Transverse colon (tissue), 4 donors: ENCODE results near the gene HNRNPF. TPM values are rescaled to one million over a fixed set of nuclear protein-coding genes. Genes with fewer than 3 reads are reported as not detected.

Source experiments
- DNase-seq: peaks from one replicate; pipeline ENCODE4 v3.0.0-alpha.2; 2019
- H3K27ac ChIP-seq, 4 donors: fragments of 200-600 bp; sonication (generic); 2 replicates each; pipeline ENCODE4 v1.5.1; 2016 to 2018; ENCODE audit warnings: inconsistent platforms in 4 of 4
- H3K27me3 ChIP-seq: fragments of 200-600 bp; sonication (generic); 2 replicates; pipeline ENCODE4 v1.5.1; 2017; ENCODE audit warnings: inconsistent platforms
- H3K36me3 ChIP-seq, 4 donors: fragments of 200-600 bp; sonication (generic); 2 replicates each; pipeline ENCODE4 v1.5.1; 2017 to 2019; ENCODE audit warnings: inconsistent platforms in 4 of 4
- H3K4me1 ChIP-seq, 4 donors: fragments of 200-600 bp; sonication (generic); 2 replicates each; pipeline ENCODE4 v1.5.1; 2017 to 2020; ENCODE audit warnings: inconsistent platforms in 4 of 4
- H3K4me3 ChIP-seq, 4 donors: fragments of 200-600 bp; sonication (generic); 1 replicate in 1 of 4; 2 replicates in 3 of 4; pipeline versions ENCODE4 v1.5.1 to v1.6.1; 2017 to 2019; ENCODE audit warnings: inconsistent platforms in 4 of 4
- H3K9me3 ChIP-seq, 2 donors: fragments of 200-600 bp; sonication (generic); 2 replicates each; pipeline ENCODE4 v1.5.1; 2017 to 2019; ENCODE audit warnings: inconsistent platforms in 2 of 2
- EP300 ChIP-seq: sonication (generic); formaldehyde crosslinking; IDR thresholded peaks from one replicate; pipeline ENCODE4 v1.6.1; 2017; ENCODE audit warnings: antibody characterized with exemption, low read depth
- POLR2A ChIP-seq: fragments of 450-650 bp; IDR thresholded peaks from one replicate; pipeline ENCODE4 v1.6.1; 2016; ENCODE audit warnings: antibody characterized with exemption, mild to moderate bottlenecking, moderate library complexity
- POLR2AphosphoS5 ChIP-seq, 3 donors: sonication (generic); formaldehyde crosslinking; IDR thresholded peaks; one replicate each; pipeline ENCODE4 v1.6.1; 2016; ENCODE audit warnings: antibody characterized with exemption in 3 of 3
- WGBS, 2 donors: methylation state at CpG; one replicate each; pipeline ENCODE4 v1.1.5; 2018; ENCODE audit warnings: low coverage in 1 of 2; 5-methylcytosine and 5-hydroxymethylcytosine counted together
- in situ Hi-C, 4 donors: fragments of 200-750 bp; cut with MboI; loops; one replicate each; pipeline versions ENCODE4 v1.15.0 to v1.15.1; 2017; ENCODE audit warnings: low sequenced_read_pairs in 3 of 4, low pct_ligation_motif_present in 1 of 4, low pct_unique_long_range_greater_than_20kb in 1 of 4
- intact Hi-C: fragments of 100-400 bp; cut with DNase I; formaldehyde crosslinking; loops from one replicate; pipeline ENCODE4 v1.15.1; 2023; ENCODE audit warnings: low total_unique reads
- total RNA-seq, 4 donors: library from RNA; depleted of rRNA; stranded (reverse); fragments of >200 nt; gene quantifications; one replicate each; pipeline ENCODE4 v1.1.0, GENCODE V29; 2016
- TF ChIP-seq, protein P1 (sequence below), 5 experiments: fragments of 200-600 bp in 3 of 5; fragments of 450-650 bp in 2 of 5; sonication (generic) in 3 of 5; IDR thresholded peaks; 1 replicate in 2 of 5; 2 replicates in 3 of 5; pipeline ENCODE4 v1.5.1; 2016 to 2017; ENCODE audit warnings: antibody characterized with exemption in 5 of 5, inconsistent platforms in 3 of 5, mild to moderate bottlenecking in 2 of 5, moderate library complexity in 1 of 5

Gene HNRNPF
- total RNA-seq, 4 donors from 2014 or later, result 127 to 171 (median 155) TPM

DNA sequence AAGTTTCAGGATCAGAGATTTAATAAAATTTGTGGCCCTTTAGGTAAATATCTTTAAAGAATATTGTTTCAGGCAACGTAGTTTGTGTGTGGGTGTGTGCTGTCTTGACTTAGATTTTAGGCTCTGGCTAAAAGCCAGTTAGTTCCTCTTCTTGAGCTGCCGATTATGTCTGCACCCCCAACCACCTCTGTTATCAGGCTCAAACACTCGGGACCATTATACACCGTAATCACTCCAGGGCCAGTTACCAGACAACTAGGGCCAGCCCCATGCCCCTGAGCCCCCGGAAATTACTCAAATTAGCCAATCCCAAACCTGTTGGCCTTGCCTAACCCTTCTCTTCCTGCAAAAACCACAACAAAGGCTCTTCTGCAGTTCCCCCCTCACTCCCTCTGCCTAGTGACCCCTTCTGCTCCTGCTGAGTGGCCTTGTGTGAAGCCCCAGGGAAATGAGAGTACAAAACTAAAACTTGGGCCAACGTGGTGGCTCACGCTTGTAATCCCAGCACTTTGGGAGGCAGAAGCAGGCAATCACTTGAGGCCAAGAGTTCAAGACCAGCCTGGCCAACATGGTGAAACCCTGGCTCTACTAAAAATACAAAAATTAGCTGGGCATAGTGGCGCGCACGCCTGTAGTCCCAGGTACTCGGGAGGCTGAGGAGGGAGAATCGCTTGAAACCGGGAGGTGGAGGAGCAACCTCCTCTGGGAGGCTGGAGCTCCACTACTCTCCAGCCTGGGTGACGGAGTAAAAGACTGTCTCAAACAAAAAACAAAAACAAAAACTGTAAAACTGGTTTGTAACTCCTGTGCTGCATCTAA, 9.2 kb upstream of the HNRNPF start:
- H3K9me3 ChIP-seq, result no peaks in the 10 kb centered on the region
- H3K4me3 ChIP-seq, result no peak overlapping the region
- intact Hi-C loops, result no loop called here
- in situ Hi-C loops, result no loop called here
- H3K27ac ChIP-seq, result peak overlapping the region in 3 of 4 donors; percentile 24 to 30 (median 25)
- H3K36me3 ChIP-seq, result no peaks in the 10 kb centered on the region
- TF ChIP-seq, protein P1, sequence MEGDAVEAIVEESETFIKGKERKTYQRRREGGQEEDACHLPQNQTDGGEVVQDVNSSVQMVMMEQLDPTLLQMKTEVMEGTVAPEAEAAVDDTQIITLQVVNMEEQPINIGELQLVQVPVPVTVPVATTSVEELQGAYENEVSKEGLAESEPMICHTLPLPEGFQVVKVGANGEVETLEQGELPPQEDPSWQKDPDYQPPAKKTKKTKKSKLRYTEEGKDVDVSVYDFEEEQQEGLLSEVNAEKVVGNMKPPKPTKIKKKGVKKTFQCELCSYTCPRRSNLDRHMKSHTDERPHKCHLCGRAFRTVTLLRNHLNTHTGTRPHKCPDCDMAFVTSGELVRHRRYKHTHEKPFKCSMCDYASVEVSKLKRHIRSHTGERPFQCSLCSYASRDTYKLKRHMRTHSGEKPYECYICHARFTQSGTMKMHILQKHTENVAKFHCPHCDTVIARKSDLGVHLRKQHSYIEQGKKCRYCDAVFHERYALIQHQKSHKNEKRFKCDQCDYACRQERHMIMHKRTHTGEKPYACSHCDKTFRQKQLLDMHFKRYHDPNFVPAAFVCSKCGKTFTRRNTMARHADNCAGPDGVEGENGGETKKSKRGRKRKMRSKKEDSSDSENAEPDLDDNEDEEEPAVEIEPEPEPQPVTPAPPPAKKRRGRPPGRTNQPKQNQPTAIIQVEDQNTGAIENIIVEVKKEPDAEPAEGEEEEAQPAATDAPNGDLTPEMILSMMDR (IDR thresholded peaks at IDR 0.05), result no peak
- no peak for TF ChIP-seq POLR2AphosphoS5 (IDR thresholded peaks at IDR 0.05)
- no peak for TF ChIP-seq EP300
- TF ChIP-seq POLR2A, result no peak
- H3K27me3 ChIP-seq, result no peaks in the 10 kb centered on the region
- WGBS, 2 donors, result 46 to 76% methylated on average over 6 to 14 of the region's 14 CpGs
- no peak for DNase-seq
- H3K4me1 ChIP-seq, result peaks cover 8 to 20% (median 15%) of the 10 kb centered on the region in 4 donors

DNA sequence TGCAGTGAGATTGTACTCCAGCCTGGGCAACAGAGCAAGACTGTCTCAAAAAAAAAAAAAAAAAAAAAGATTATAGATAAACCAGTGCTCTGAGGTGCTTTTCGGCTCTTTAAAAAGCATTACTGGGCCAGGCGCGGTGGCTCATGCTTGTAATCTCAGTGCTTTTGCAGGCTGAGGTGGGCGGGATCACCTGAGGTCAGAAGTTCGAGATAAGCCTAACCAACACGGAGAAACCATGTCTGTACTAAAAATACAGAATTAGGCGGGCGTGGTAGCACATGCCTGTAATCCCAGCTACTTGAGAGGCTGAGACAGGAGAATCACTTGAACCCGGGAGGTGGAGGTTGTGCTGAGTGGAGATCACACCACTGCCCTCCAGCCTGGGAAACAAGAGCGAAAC, 6.6 kb upstream of the HNRNPF start:
- Histone ChIP-seq H3K27me3 (no peaks in the 10 kb centered on the region), H3K9me3 (no peaks in the 10 kb centered on the region), H3K4me1 (peaks cover 0 to 10% (median 7%) of the 10 kb centered on the region in 4 donors), H3K36me3 (no peaks in the 10 kb centered on the region), H3K27ac (no peak overlapping the region), H3K4me3 (no peak overlapping the region)
- 80 to 87% methylated on average over 10 of the region's 10 CpGs for WGBS, 2 donors
- intact Hi-C loops, result no loop called here
- in situ Hi-C loops, result no loop called here
- TF ChIP-seq, protein P1 (IDR thresholded peaks at IDR 0.05), result no peak
- TF ChIP-seq POLR2A (no peak), POLR2AphosphoS5 (IDR thresholded peaks at IDR 0.05) (no peak), EP300 (no peak)
- DNase-seq, result no peak

DNA sequence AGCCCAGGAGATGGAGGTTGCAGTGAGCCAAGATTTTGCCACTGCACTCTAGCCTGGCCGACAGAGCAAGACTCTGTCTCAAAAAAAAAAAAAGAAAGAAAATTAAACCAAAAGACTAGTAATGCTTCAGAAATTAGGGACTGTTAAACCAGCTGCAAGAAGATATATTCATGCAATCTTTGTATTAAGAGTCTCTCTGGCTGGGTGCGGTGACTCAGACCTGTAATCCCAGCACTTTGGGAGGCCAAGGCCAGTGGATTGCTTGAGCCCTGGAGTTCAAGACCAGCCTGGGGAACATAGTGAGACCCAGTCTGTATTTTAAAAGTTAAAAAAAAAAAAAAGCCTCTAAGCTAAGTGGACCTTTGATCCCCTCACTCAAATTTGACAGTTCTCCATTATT, 2.5 kb upstream of the HNRNPF start:
- H3K9me3 ChIP-seq, result no peaks in the 10 kb centered on the region
- 68 to 69% methylated on average over 2 of the region's 2 CpGs for WGBS, 2 donors
- in situ Hi-C loops, result no loop called here
- no peak for DNase-seq
- intact Hi-C loops, result no loop called here
- no peaks in the 10 kb centered on the region for H3K36me3 ChIP-seq
- H3K27me3 ChIP-seq, result no peaks in the 10 kb centered on the region
- TF ChIP-seq EP300 (no peak), POLR2A (no peak), POLR2AphosphoS5 (IDR thresholded peaks at IDR 0.05) (no peak)
- TF ChIP-seq, protein P1 (IDR thresholded peaks at IDR 0.05), result no peak
- no peak overlapping the region for H3K27ac ChIP-seq
- no peak overlapping the region for H3K4me3 ChIP-seq
- peaks cover 0 to 9% (median 5%) of the 10 kb centered on the region in 4 donors for H3K4me1 ChIP-seq

- peak overlapping the region in 1 of 4 donors; percentile 84 for H3K4me3 ChIP-seq
- peaks cover 4 to 21% (median 17%) of the 10 kb centered on the region in 4 donors for H3K4me1 ChIP-seq
- H3K36me3 ChIP-seq, result no peaks in the 10 kb centered on the region
- intact Hi-C loops, result no loop called here
- H3K9me3 ChIP-seq, result no peaks in the 10 kb centered on the region
- peak overlapping the region in 2 of 4 donors; percentile 100 for H3K27ac ChIP-seq
- whole genome bisulfite sequencing, 2 donors, result 85 to 87% methylated on average over 7 to 14 of the region's 14 CpGs
- TF ChIP-seq, protein P1 (IDR thresholded peaks at IDR 0.05), result no peak
- TF ChIP-seq EP300 (no peak), POLR2A (no peak), POLR2AphosphoS5 (IDR thresholded peaks at IDR 0.05) (no peak)
- DNase-seq, result no peak
- in situ Hi-C loops, result no loop called here
- no peaks in the 10 kb centered on the region for H3K27me3 ChIP-seq
These were observed 1.4 kb upstream of the HNRNPF start for GRCh38 chr10:43410345-43410744.
